HFFc6 (cell line): ENCODE measurements around the gene PSMD11. TPM values are rescaled to one million over a fixed set of nuclear protein-coding genes. Genes with fewer than 3 reads are reported as not detected.

ENCODE experiments used
- DNase-seq: peaks from one replicate; pipeline ENCODE4 v3.0.0-alpha.2; 2018
- H3K27ac Mint-ChIP-seq: 2 replicates; pipeline ENCODE4 v1.8.0; 2020; ENCODE audit warnings: mild to moderate bottlenecking, mixed read lengths
- H3K27me3 Mint-ChIP-seq: 2 replicates; pipeline ENCODE4 v1.8.0; 2021; ENCODE audit warnings: mild to moderate bottlenecking, moderate library complexity, mixed read lengths; ENCODE audit not compliant: insufficient read depth
- H3K36me3 Mint-ChIP-seq: 2 replicates; pipeline ENCODE4 v1.8.0; 2021; ENCODE audit warnings: low read depth, mixed read lengths
- H3K4me1 Mint-ChIP-seq: 2 replicates; pipeline ENCODE4 v1.8.0; 2020; ENCODE audit warnings: low read depth, mixed read lengths
- H3K4me3 Mint-ChIP-seq: 2 replicates; pipeline ENCODE4 v1.8.0; 2020; ENCODE audit warnings: mild to moderate bottlenecking, moderate library complexity, mixed read lengths
- H3K9me3 Mint-ChIP-seq: 2 replicates; pipeline ENCODE4 v1.8.0; 2020; ENCODE audit warnings: mild to moderate bottlenecking, mixed read lengths
- total RNA-seq, 6 experiments: library from RNA; stranded (reverse); fragmentation: NEBNext Ultra II Directional; extraction: Animal tissue kit (Norgen Biotek cat#: 25700); gene quantifications; 2 replicates in 1 of 6; 3 replicates in 5 of 6; pipeline ENCODE4 v1.2.3, GENCODE V29; 2021
- TF ChIP-seq, protein P1 (sequence below): fragments of 200-600 bp; sonication (generic); IDR thresholded peaks from 2 replicates; pipeline ENCODE4 v1.5.0; 2021; ENCODE audit warnings: antibody characterized with exemption, mild to moderate bottlenecking

The PSMD11 gene
- total RNA-seq, 6 experiments from 2014 or later: 105 to 121 (median 110) TPM

DNA sequence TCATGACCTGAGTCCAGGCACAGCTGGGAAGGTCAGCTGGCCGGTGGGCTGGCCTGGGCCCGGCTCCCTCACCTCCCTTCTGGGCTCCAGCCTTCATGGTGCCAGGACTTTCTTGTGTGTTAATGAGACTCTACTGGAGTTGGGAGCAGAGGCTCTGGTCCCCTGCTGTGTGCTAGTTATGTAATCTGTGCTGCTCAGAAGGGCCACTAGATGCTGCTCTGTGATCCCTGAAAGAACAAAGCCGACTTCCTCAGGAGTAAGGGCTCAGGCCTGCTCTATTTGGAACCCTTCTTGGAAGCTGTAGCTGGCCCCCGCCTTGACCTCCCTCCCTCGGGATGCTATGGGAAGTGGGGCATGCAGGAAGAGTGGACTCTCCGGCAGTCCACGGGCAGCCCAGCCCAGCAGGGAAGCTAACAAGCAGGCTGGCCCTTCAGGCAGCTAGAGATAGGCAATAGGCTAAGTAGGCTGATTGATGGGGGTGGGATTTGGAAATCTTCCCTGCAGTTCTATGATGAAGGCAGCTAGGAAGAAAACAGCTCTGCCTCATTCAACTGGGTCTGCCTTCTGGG is 39.2 kb downstream of the PSMD11 start:
- peaks cover 4% of the 10 kb centered on the region; the same call in 1 of the 2 replicates for H3K27me3 Mint-ChIP-seq
- peaks cover 10% of the 10 kb centered on the region for H3K36me3 Mint-ChIP-seq
- peak; percentile 61 for DNase-seq
- no peak overlapping the region for H3K4me3 Mint-ChIP-seq
- peak overlapping the region; percentile 28; the same call in 1 of the 2 replicates for H3K27ac Mint-ChIP-seq
- no peaks in the 10 kb centered on the region for H3K9me3 Mint-ChIP-seq
- peaks cover 25% of the 10 kb centered on the region for H3K4me1 Mint-ChIP-seq
- TF ChIP-seq, protein P1, sequence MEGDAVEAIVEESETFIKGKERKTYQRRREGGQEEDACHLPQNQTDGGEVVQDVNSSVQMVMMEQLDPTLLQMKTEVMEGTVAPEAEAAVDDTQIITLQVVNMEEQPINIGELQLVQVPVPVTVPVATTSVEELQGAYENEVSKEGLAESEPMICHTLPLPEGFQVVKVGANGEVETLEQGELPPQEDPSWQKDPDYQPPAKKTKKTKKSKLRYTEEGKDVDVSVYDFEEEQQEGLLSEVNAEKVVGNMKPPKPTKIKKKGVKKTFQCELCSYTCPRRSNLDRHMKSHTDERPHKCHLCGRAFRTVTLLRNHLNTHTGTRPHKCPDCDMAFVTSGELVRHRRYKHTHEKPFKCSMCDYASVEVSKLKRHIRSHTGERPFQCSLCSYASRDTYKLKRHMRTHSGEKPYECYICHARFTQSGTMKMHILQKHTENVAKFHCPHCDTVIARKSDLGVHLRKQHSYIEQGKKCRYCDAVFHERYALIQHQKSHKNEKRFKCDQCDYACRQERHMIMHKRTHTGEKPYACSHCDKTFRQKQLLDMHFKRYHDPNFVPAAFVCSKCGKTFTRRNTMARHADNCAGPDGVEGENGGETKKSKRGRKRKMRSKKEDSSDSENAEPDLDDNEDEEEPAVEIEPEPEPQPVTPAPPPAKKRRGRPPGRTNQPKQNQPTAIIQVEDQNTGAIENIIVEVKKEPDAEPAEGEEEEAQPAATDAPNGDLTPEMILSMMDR: peak; percentile 75

DNA sequence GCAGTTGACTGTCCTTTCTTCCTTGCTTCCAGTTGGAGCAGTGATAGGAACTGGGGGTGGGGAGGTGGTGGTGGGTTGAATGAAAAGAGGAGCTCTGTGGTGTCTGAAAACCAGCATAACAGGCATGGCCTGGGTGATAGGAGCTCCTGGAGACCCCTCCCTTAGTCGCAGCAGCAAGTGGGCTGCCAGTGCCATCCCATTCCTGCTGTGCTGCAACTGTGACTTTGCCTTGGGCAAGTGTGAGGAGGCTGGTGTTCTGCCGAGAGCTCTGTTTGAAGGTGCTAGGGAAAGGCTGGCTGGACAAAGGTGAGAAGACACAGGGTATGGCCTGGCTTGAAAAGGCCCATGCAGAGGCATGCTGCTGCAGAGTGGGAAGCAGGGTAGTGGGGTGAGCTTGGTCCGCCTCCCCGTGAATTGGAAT is 39.7 kb downstream of the PSMD11 start:
- Mint-ChIP-seq H3K9me3 (no peaks in the 10 kb centered on the region), H3K4me1 (peaks cover 25% of the 10 kb centered on the region), H3K27me3 (peaks cover 4% of the 10 kb centered on the region; the same call in 1 of the 2 replicates), H3K4me3 (no peak overlapping the region), H3K36me3 (peaks cover 10% of the 10 kb centered on the region), H3K27ac (peak overlapping the region; percentile 51)
- no peak for DNase-seq
- TF ChIP-seq, protein P1: no peak

DNA sequence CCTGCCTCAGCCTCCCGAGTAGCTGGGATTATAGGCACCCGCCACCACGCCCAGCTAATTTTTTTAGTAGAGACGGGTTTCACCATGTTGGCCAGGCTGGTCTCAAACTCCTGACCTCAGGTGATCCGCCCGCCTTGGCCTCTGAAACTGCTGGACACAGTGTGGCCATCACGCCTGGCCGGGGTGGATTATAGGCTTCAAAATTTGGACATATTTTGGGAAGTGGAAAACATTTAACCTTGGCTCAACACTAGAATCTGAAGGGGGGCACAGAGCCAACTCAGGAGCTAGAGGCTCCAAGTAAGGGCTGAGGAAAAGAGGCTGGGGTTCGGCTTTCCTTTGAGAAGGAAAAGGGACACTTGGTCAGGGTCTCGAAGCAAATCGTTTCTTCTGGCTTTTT is 40.3 kb downstream of the PSMD11 start:
- H3K9me3 Mint-ChIP-seq: no peaks in the 10 kb centered on the region
- H3K36me3 Mint-ChIP-seq: peaks cover 10% of the 10 kb centered on the region
- no peak overlapping the region for H3K27ac Mint-ChIP-seq
- TF ChIP-seq, protein P1: no peak
- H3K27me3 Mint-ChIP-seq: peaks cover 4% of the 10 kb centered on the region; the same call in 1 of the 2 replicates
- peaks cover 25% of the 10 kb centered on the region for H3K4me1 Mint-ChIP-seq
- no peak overlapping the region for H3K4me3 Mint-ChIP-seq
- no peak for DNase-seq

DNA sequence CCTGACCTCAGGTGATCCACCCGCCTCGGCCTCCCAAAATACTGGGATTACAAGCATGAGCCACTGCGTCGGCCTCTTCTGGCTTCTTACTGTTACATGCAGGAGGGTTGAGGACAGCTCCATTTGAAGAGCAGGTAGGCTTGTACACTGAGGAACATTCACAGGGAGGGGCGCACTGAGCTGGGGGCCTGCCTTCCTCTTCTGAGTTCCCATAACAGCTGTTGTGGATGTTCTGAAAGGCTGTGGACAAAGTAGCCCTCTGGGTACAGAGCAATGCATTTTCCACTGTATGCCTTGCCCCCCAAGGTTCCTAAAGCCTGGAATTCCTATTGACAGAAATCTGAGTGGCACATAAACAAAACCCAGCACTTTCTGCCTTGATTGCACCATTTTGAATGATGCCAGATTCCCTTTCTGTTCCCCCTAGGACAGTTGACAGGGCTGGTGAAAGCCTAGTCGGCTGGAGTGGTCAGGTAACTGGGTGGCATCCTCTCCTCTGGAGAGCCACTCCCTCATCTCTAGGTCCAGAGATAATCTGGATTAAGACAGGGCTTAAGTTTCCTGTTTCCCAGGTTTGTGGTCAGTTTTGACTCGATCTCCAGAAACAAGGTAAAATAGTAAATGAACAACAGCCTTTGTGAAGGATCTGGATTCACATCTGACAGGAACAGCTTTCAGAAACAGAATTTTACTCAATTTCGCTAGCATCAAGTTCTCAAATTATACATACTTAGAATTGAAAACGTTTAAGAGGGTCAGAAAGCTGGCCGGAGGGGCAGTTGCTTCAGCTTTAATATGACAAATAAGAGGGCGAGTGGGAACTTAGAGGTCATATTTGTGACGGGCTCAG is 41.2 kb downstream of the PSMD11 start:
- TF ChIP-seq, protein P1: no peak
- Mint-ChIP-seq H3K4me3 (peak overlapping the region; percentile 63), H3K4me1 (peaks cover 25% of the 10 kb centered on the region), H3K27me3 (peaks cover 4% of the 10 kb centered on the region; the same call in 1 of the 2 replicates), H3K27ac (peak overlapping the region; percentile 54), H3K36me3 (peaks cover 10% of the 10 kb centered on the region), H3K9me3 (no peaks in the 10 kb centered on the region)
- DNase-seq: no peak

DNA sequence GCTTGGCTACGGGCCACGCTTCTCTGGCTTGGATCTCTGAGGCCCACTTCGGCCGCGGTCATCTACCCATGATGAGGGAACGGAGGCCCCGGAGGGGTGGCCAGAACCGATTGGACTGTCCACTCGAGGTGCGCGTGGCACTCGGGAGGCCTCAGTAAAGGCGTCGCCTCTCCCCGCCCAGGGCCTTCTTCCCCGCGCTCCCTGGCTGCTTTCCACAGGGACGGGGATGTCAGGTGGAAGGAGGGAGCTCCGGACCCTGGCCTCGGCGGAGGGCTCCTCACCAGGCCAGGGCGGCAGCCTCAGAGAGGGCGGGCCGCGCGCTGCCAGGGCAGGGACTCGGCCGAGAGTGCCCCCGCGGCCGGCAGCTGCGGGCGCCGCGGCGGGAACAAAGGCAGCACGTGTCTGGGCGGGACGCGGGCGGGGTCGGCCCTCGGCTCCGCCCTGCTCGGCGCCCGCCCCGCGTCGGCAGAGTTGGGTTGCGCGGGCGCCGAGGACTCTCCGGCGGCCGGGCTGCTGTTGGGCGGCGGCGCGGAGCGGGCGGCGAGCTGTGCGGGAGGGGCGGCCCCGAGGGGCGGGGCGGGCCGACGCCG is 41.9 kb downstream of the PSMD11 start:
- peaks cover 10% of the 10 kb centered on the region for H3K36me3 Mint-ChIP-seq
- peak overlapping the region; percentile 54; the same call in 1 of the 2 replicates for H3K27ac Mint-ChIP-seq
- H3K9me3 Mint-ChIP-seq: no peaks in the 10 kb centered on the region
- H3K4me3 Mint-ChIP-seq: peak overlapping the region; percentile 63
- peaks cover 25% of the 10 kb centered on the region for H3K4me1 Mint-ChIP-seq
- TF ChIP-seq, protein P1: no peak
- H3K27me3 Mint-ChIP-seq: peaks cover 4% of the 10 kb centered on the region; the same call in 1 of the 2 replicates
- DNase-seq: peak; percentile 40
